Esophagus muscularis mucosa (tissue), 4 donors: ENCODE results near the gene CDH20. TPM values are rescaled to one million over a fixed set of nuclear protein-coding genes. Genes with fewer than 3 reads are reported as not detected.

ENCODE experiments used
- DNase-seq: peaks from one replicate; pipeline ENCODE4 v3.0.0-alpha.2; 2017; ENCODE audit errors: extremely low spot score
- H3K27ac ChIP-seq, 4 donors: fragments of 200-600 bp; sonication (generic); replicated peaks in 1 of 4; 1 replicate in 3 of 4; 2 replicates in 1 of 4; pipeline ENCODE4 v1.5.1; 2016 to 2019; ENCODE audit warnings: mild to moderate bottlenecking in 1 of 4
- H3K27me3 ChIP-seq, 4 donors: fragments of 200-600 bp; sonication (generic); one replicate each; pipeline versions ENCODE4 v1.5.1 to v1.6.0; 2016 to 2019
- H3K36me3 ChIP-seq, 4 donors: fragments of 200-600 bp; sonication (generic); one replicate each; pipeline ENCODE4 v1.5.1; 2016 to 2019
- H3K4me1 ChIP-seq, 4 donors: fragments of 200-600 bp; sonication (generic); one replicate each; pipeline ENCODE4 v1.5.1; 2016 to 2019
- H3K4me3 ChIP-seq, 4 donors: fragments of 200-600 bp; sonication (generic); 1 replicate in 2 of 4; 2 replicates in 2 of 4; pipeline ENCODE4 v1.5.1; 2016 to 2019; ENCODE audit warnings: mild to moderate bottlenecking in 4 of 4, moderate library complexity in 1 of 4
- H3K9me3 ChIP-seq, 4 donors: fragments of 200-600 bp; sonication (generic); 1 replicate in 3 of 4; 2 replicates in 1 of 4; pipeline ENCODE4 v1.5.1; 2016 to 2019
- EP300 ChIP-seq: sonication (generic); formaldehyde crosslinking; IDR thresholded peaks from one replicate; pipeline ENCODE4 v1.6.1; 2017; ENCODE audit warnings: antibody characterized with exemption
- POLR2A ChIP-seq: fragments of 450-650 bp; IDR thresholded peaks from one replicate; pipeline ENCODE4 v1.6.1; 2017; ENCODE audit warnings: antibody characterized with exemption, moderate library complexity, mild to moderate bottlenecking, low read depth
- POLR2AphosphoS5 ChIP-seq, 2 donors: sonication (generic); formaldehyde crosslinking; IDR thresholded peaks; one replicate each; pipeline ENCODE4 v1.6.1; 2017; ENCODE audit warnings: antibody characterized with exemption in 2 of 2
- WGBS: methylation state at CpG from one replicate; pipeline ENCODE4 v1.1.5; 2018; 5-methylcytosine and 5-hydroxymethylcytosine counted together
- intact Hi-C: fragments of 100-400 bp; cut with DNase I; formaldehyde crosslinking; loops from one replicate; pipeline ENCODE4 v1.15.1; 2023
- total RNA-seq, 4 donors: library from RNA; depleted of rRNA; stranded (reverse); fragments of >200 nt; gene quantifications; one replicate each; pipeline versions ENCODE4 v1.1.0 to v1.2.1, GENCODE V29; 2016
- TF ChIP-seq, protein P1 (sequence below), 3 experiments: fragments of 200-600 bp in 2 of 3; fragments of 450-650 bp in 1 of 3; sonication (generic) in 2 of 3; IDR thresholded peaks; one replicate each; pipeline ENCODE4 v1.5.1; 2017 to 2019; ENCODE audit warnings: antibody characterized with exemption in 3 of 3, mild to moderate bottlenecking in 2 of 3, moderate library complexity in 1 of 3

CDH20 gene
- total RNA-seq, 4 donors from 2014 or later, result 0.06 to 0.99 (median 0.27) TPM

DNA sequence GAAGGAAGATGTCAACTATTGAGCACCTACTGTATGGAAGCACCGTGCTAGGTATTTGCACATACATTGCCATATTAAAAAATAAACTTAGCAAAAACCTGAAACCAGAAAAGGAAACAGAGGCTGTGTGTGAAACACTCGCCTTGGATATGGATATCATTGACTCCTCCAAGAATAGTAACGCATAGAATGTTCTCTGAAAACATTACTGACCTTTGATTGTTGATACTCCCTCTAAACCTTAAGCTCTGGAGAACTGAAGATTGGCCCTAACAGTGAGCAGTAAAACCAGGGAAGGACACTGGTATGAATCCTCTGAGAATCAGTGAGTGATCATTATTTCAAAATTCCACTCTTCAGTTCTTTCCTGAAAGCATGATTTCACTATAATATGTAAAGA, 236.8 kb downstream of the CDH20 start:
- intact Hi-C loops, result no loop called here

DNA sequence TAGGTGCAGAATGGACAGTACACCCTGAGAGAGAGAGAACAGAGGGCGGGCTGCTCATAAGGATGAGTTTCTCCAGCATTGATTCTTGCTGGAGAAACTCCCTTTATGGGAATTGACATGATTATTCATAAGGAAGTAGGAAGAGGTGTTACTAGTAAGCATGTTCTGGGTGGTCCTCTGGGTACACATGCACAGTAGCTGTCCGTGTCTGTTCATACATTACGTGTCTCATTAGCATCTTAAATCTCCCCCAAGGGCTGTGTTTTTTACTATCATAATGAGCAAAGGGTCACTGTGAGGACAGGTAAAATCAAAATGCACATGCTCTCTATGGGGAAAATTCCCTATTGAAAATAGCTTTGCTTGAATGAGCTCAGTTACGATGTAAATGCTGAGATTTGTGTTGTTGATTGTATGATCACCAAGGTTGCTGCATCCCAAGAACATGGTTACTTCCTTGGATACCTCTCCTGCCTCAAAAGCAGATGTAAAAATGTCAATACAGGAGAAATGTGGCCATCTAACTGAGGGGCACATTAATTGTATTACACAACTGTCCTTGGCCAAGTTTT, 238.9 kb downstream of the CDH20 start:
- Histone ChIP-seq H3K9me3 (peaks cover 0 to 7% (median 0%) of the 10 kb centered on the region in 4 donors), H3K36me3 (no peaks in the 10 kb centered on the region), H3K27ac (no peak overlapping the region), H3K4me3 (no peak overlapping the region), H3K27me3 (no peaks in the 10 kb centered on the region), H3K4me1 (peaks cover 0 to 3% (median 0%) of the 10 kb centered on the region in 4 donors)
- WGBS, result 92% methylated on average over 4 of the region's 4 CpGs
- intact Hi-C loops, result no loop called here
- TF ChIP-seq POLR2AphosphoS5 (IDR thresholded peaks at IDR 0.05), result no peak
- TF ChIP-seq EP300, result no peak
- DNase-seq, result peak; percentile 37

More for the DNA sequence above, 236.8 kb downstream of the CDH20 start:
- H3K4me3 ChIP-seq, result no peak overlapping the region
- H3K27ac ChIP-seq, result no peak overlapping the region
- WGBS, result 70% methylated on average over 3 of the region's 3 CpGs
- H3K9me3 ChIP-seq, result peaks cover 0 to 7% (median under 1%) of the 10 kb centered on the region in 4 donors
- TF ChIP-seq EP300, result no peak
- TF ChIP-seq POLR2A, result no peak
- TF ChIP-seq, protein P1, sequence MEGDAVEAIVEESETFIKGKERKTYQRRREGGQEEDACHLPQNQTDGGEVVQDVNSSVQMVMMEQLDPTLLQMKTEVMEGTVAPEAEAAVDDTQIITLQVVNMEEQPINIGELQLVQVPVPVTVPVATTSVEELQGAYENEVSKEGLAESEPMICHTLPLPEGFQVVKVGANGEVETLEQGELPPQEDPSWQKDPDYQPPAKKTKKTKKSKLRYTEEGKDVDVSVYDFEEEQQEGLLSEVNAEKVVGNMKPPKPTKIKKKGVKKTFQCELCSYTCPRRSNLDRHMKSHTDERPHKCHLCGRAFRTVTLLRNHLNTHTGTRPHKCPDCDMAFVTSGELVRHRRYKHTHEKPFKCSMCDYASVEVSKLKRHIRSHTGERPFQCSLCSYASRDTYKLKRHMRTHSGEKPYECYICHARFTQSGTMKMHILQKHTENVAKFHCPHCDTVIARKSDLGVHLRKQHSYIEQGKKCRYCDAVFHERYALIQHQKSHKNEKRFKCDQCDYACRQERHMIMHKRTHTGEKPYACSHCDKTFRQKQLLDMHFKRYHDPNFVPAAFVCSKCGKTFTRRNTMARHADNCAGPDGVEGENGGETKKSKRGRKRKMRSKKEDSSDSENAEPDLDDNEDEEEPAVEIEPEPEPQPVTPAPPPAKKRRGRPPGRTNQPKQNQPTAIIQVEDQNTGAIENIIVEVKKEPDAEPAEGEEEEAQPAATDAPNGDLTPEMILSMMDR (IDR thresholded peaks at IDR 0.05), result no peak
- TF ChIP-seq POLR2AphosphoS5 (IDR thresholded peaks at IDR 0.05), result no peak
- no peaks in the 10 kb centered on the region for H3K27me3 ChIP-seq
- peaks cover 0 to 3% (median 0%) of the 10 kb centered on the region in 4 donors for H3K4me1 ChIP-seq
- no peaks in the 10 kb centered on the region for H3K36me3 ChIP-seq
- DNase-seq, result no peak

DNA sequence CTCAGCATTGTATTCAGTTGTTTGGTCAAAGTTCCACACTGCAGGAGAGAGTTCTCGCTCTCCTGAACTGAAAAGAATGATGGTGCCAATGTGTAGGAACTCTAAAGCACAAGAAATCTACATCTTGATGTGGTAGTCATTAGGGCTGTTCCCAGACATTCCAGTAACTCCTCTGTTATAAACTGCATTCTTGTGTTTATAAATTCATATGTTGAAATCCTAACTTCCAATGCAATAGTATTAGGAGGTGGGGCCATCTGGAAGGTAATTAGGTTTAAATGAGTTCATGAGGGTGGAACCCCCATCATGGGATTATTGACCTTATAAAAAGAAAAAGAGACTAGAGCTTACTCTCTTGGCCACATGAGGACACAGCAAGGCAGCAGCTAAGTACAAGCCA, 239.6 kb downstream of the CDH20 start:
- 100% methylated on average over 1 of the region's 1 CpG for WGBS
- intact Hi-C loops, result no loop called here
- no peak overlapping the region for H3K27ac ChIP-seq
- no peak overlapping the region for H3K4me3 ChIP-seq
- peaks cover 0 to 3% (median 0%) of the 10 kb centered on the region in 4 donors for H3K4me1 ChIP-seq
- TF ChIP-seq EP300 (no peak), POLR2AphosphoS5 (IDR thresholded peaks at IDR 0.05) (no peak), POLR2A (no peak)
- TF ChIP-seq, protein P1 (IDR thresholded peaks at IDR 0.05), result no peak
- H3K9me3 ChIP-seq, result peaks cover 0 to 7% (median 0%) of the 10 kb centered on the region in 4 donors
- peaks cover 0 to 3% (median 0%) of the 10 kb centered on the region in 4 donors for H3K27me3 ChIP-seq
- H3K36me3 ChIP-seq, result no peaks in the 10 kb centered on the region
- DNase-seq, result no peak

DNA sequence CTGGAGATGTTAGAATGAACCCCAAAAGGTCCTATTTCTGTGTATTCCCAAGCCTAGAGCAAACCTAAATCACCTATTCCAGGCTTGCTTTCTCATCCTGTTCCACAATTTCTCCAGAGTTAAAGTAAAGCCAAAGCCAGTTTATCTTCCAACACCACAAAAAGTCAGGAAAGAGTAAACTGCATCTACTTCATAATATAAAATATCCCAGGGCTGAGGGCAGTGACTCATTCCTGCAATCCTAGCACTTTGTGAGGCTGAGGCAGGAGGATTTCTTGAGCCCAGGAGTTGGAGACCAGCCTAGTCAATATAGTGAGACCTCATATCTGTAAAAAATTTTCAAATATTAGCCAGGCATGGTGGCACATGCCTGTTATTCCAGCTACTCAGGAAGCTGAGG, 241.4 kb downstream of the CDH20 start:
- H3K9me3 ChIP-seq, result no peaks in the 10 kb centered on the region
- peaks cover 0 to 6% (median 0%) of the 10 kb centered on the region in 4 donors for H3K4me1 ChIP-seq
- H3K27ac ChIP-seq, result no peak overlapping the region
- intact Hi-C loops, result no loop called here
- no peak for TF ChIP-seq POLR2A
- TF ChIP-seq, protein P1 (IDR thresholded peaks at IDR 0.05), result no peak
- TF ChIP-seq EP300, result no peak
- TF ChIP-seq POLR2AphosphoS5 (IDR thresholded peaks at IDR 0.05), result no peak
- peaks cover 0 to 10% (median 0%) of the 10 kb centered on the region in 4 donors for H3K27me3 ChIP-seq
- H3K36me3 ChIP-seq, result no peaks in the 10 kb centered on the region
- DNase-seq, result no peak
- no peak overlapping the region for H3K4me3 ChIP-seq

DNA sequence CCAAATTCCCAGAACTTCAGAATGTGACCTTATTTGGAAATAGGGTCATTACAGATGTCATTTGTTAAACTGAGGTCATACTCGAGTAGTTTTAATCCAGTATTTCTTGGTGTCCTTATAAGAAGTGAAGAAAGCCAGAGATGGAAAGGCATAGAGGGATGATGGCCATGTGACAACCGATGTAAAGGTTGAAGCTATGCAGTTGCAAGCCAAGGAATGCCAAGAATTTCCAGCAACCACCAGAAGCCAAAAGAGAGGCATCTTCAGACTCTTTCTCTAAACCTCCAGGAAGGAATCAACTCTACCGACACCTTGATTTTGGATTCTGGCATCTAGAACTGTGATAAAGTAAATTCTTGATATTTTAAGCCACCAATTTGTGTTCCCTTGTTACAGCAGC, 242.2 kb downstream of the CDH20 start:
- H3K4me1 ChIP-seq, result peaks cover 0 to 4% (median 0%) of the 10 kb centered on the region in 4 donors
- H3K4me3 ChIP-seq, result no peak overlapping the region
- WGBS, result 47% methylated on average over 3 of the region's 3 CpGs
- DNase-seq, result no peak
- TF ChIP-seq POLR2AphosphoS5 (IDR thresholded peaks at IDR 0.05) (no peak), EP300 (no peak), POLR2A (no peak)
- TF ChIP-seq, protein P1 (IDR thresholded peaks at IDR 0.05), result no peak
- H3K27me3 ChIP-seq, result peaks cover 0 to 10% (median 0%) of the 10 kb centered on the region in 4 donors
- H3K36me3 ChIP-seq, result no peaks in the 10 kb centered on the region
- intact Hi-C loops, result no loop called here
- no peaks in the 10 kb centered on the region for H3K9me3 ChIP-seq
- H3K27ac ChIP-seq, result no peak overlapping the region
